ENCODE measurements around the gene MPPED1.

The MPPED1 gene

DNA sequence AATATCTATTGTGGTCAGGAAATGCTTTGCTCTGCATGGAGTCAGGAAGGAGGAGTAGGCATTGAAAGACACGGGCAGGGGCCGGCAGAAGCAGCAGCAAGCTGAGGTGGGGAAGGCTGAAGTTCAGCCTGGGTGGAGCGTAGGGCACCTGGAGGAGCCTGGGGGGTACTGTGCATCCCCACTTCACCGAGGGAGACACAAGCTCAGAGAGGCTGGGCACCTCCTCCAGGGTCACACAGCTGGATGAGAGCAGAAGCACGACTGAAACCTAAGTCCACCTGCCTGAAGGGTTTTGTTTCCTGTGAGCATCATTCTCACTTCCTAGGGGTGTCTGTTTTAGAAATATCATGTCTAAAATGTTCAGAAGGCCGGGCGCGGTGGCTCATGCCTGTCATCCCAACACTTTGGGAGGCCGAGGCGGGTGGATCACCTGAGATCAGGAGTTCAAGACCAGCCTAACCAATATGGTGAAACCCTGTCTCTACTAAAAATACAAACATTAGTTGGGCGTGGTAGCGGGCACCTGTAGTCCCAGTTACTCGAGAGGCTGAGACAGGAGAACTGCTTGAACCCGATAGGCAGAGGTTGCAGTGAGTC, 138.3 kb downstream of the MPPED1 start:
- no peak for DNase-seq

- no peak for DNase-seq
These were observed 138.9 kb downstream of the MPPED1 start for GRCh38 chr22:43550672-43551071.

DNA sequence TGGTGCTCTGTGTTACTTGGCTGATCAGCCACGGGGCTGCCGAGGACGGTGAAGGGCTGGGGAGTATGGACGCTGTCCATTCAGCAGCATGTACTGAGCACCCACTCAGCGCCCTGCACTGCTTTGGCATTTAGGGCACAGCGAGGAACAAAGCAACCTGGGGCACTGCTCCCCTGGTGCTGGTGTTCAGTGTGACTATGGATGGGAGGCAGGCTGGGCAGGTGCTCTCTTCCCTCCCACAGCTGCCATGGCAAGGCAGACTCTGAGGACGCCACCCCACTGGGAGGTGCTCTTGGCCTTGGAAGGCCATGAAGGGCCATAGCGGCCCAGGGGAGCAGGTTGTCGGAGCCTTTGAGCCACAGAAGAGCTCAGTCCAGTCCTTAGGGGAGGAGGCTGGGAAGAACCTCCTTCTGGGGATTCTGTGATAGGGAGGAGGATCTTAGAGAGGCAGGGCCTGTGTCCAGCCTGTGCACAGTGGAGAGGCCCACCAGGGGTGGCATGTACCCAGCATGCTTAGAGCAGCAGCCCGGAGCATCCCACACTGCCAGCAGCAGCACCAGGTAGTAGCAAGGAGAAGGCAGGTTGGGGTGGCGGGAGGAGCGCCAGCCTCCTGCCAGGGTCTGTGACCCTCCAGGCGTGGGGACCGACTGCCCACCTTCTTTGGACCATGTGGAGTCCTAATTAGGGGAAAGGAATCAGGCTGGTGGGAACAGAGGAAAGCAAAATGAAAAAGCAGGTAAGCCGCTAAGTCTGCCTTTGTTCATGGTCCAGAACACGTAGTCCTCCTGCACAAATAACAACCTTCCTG, 141.8 kb downstream of the MPPED1 start:
- no peak for DNase-seq

DNA sequence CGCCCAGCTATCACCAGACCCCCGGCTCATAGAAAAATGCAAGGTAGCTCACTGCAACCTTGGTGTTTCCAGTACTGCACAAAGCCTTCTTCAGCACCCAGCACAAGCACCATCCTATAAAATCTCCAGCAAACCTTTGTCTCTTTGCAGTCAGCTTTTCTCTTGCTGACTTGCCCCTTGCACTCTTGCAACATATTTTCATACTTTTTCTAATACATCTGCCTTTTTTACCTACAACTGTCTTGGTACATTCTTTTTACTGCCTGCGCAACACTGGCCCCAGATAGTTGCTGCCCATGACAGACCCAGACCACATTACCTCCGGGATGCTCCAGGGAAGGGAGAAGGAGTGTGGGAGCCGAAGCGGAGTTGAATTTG, 142.4 kb downstream of the MPPED1 start:
- DNase-seq, result no peak

- DNase-seq, result no peak
These were observed 143.0 kb downstream of the MPPED1 start for GRCh38 chr22:43554694-43555365.

DNA sequence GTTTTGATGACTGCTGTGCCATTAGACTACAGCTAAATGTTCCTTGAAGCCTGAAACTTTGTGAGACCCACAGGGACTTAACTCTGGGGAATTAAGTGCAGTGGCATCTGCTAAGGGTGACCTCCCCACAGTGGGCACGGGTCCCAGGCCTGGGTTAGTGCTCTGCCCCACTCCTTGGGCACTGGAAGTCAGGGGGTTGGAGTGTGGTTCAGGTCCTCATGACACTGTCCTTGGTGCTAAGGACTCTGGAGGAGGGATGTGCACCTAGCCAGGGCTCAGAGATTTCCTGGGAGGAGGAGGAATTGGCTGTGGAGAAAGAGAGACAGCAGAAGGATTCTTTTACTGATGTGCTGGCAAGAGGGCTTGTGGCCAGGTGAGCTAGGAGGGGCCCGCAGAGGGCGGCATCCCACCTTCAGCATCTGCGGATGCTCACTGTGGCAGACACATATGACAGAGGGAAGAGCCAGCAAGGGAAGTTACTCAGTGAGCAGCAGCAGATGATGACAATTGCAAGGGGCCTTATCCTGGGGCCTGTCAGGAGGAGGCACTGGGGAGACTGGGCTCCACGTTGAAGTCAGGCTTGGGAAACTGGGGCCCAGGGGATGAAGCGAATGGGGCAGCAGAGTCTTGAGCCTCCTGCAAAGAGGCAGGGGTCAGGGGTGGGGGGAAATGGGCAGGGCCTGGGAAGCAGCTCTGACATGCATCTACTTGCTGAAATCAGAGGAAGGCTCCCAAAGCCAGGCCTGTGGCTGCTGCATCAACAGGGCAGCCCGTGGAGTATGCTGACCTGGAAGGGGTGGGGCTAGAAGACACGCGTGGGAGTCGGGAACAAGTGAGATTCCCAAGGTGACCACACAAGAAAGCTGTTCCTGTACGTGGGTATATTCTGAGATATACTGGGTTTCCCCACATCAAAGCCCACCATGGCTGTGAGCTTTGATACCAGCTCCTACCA, 144.0 kb downstream of the MPPED1 start:
- DNase-seq, result no peak

Data from activated effector memory CD4-positive, alpha-beta T cell treated with Interleukin-2 at 50 U/mL for 16 hours (primary cell).